HG03469 (cell line): ENCODE data around the gene FCER2.
"Not testable (repeated sequence)": the region's sequence is repeated elsewhere in the genome, so short reads cannot be mapped to it uniquely, and the experiment has no call there.

Source experiments
- ATAC-seq: cut with Tn5 transposase; IDR thresholded peaks from one replicate; pipeline ENCODE4 v1.9.1; 2021; ENCODE audit warnings: mild to moderate bottlenecking, moderate library complexity, moderate number of reproducible peaks; ENCODE audit not compliant: unreplicated experiment

Gene FCER2, protein sequence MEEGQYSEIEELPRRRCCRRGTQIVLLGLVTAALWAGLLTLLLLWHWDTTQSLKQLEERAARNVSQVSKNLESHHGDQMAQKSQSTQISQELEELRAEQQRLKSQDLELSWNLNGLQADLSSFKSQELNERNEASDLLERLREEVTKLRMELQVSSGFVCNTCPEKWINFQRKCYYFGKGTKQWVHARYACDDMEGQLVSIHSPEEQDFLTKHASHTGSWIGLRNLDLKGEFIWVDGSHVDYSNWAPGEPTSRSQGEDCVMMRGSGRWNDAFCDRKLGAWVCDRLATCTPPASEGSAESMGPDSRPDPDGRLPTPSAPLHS

DNA sequence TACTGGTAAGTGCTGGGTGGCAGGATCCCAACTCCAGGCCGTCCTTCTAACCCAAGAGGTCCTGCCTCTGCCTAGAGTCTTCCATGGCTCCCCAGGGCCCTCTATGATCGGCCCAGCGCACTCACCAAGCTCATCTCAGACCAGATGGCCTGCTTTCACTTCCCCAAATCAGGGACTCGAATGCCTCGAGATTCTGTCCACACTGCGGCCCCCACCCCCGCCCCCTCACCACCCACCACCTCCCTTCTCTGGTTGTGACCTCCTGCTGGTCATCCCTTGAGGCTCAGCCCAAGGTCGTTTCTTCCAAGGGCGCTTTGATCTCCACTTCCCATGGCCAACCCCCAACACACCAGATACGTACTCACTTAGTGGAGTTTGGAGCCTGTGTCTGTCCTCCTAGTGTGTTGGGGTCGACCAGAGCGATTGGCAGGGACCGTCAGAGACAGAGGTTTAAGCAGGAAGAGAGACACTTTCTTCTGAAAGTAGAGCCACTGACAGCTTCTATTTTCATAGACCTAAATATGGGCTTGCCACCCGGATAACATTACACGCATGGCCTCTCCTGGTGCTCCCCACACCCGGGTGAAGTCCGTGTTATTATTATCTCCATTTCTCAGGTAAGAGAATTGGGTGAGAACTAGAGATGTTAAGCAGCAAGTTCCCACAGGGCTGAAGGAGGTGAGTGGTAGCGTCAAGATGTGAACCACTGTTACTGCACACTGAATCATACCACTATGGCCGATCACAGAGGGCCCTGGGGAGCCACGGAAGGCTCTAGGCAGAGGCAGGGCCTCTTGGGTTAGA, at the start of gene FCER2:
Gene FCER2 (minus strand): TSS at position 478 of the 804 bp plus-strand sequence. CDS start 2,371 bp downstream, outside the sequence.
- ATAC-seq, result peak; percentile 33

DNA sequence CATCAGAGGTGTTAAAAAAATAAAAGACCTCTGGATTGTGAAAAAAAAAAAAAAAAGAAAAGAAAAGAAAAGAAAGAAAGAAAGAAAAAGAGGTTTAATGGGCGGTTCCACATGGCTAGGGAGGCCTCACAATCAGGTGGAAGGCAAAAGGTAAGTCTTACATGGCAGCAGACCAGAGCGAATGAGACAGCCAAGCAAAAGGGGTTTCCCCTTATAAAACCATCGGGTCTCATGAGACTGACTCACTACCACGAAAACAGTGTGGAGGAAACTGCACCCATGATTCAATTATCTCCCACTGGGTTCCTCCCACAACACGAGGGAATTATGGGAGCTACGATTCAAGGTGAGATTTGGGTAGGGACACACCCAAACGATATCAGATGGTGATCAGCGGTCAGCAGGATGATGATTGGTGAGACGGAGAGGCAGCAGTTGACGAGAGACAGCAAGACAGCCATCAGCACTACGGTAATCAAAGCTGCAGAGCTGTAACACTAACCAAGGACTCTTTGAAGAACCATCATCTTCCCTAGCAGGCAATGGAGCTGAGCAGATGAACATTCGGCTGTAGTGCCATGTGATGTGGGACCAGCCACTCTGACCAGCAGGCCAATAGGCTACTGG, 49.3 kb upstream of the FCER2 start:
- no peak for ATAC-seq

DNA sequence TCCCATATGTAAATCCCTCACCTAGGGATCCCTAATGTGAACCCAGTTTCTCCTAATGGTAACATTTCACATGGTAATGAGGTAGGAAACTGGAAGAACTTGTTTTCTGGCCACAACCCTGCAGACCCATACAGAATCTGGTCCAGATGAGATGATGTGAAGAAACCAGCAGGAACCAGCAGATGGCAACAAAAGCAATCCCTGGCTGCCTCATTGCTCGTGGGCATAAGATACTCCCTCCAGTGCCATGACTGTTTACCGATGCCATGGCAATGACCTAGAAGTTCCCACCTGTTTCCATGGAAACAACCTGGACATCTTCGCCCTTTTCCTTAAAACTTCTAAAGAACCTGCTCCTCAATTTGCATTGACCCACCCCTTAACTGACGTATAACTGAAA, 46.8 kb upstream of the FCER2 start:
- no peak for ATAC-seq

DNA sequence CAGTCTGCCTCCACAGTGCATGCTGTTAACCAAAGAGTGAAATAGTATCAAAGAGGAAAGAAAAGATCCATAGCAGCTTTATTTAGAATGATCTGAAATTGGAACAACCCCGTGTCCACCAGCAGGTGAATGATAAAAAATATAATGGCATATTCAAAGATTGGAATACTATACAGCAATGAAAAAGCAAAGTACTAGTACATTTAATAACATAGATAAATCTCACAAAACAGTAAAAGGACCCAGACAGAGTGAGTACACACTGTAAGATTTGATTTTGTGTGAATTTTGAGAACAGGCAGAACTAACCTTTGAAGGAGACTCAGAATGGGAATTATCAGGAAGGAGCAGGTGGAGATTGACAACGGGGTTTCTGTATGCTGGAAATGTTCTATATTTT, 46.2 kb upstream of the FCER2 start:
- no peak for ATAC-seq

DNA sequence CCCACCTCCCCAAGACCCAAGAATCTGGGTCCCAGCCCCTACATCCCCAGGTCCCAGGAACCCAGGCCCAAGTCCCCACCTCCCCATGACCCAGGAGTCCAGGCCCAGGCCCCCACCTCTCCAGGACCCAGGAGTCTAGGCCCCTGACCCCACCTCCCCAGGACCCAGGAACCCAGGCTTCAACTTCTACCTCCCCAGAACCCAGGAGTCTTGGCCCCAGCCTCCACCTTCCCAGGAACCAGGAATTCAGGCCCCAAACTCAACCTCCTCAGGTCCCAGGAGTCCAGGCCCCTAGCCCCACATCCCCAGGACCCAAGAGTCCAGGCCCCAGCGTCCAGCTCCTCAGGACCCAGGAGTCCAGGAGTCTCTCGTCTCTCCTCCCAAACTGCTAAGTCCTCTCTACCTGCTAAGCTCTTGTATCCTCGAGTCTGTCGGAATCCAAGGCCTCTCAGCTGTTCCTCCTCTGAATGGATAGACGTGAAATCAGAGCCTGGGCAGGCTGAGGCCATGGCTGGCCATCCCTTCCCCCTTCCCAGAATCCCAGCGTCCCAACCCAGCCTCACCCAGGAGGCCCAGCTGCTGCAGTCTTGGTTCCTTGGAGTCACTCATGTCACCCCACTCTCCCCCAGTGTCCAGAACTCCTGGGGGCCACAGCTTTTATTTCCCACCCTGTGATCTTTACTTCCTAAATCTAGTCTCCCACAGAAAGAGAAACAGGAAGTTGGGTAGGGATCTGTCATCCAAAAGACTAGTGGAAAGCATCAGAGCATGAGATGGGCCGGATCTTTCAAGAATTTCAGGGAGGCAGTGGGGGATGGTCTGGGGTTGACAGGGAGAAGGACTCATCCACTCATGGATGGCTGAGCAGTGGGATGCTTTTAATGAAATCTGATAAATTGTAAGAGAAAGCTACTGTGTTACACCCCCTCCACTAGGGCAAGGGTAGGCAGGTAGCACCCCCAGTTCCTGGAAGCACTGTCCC, 45.3 kb upstream of the FCER2 start, which contains the start of gene CD209:
Gene CD209 (minus strand): TSS at position 632 of the 982 bp plus-strand sequence. CDS start 23 bp downstream, at position 609.
- no peak for ATAC-seq

DNA sequence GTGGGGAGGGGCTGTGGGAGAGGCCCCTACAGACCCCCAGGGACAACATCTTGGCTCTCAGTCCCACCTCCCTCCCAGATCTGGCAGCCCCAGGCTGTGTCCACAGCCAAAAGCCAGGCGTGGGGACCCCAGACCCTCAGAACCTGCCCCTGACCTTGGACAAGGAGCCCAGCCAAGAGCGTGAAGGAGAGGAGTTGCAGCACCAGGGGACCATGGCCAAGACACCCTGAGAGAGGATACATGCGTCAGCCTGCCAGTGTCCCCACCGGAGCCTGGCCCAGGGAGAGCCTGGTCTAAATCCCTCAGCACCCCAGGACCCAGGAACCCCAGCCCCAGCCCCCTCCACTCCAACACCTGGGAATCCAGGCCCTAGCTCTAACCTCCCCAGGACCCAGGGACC, 44.4 kb upstream of the FCER2 start:
- not testable (repeated sequence) for ATAC-seq

DNA sequence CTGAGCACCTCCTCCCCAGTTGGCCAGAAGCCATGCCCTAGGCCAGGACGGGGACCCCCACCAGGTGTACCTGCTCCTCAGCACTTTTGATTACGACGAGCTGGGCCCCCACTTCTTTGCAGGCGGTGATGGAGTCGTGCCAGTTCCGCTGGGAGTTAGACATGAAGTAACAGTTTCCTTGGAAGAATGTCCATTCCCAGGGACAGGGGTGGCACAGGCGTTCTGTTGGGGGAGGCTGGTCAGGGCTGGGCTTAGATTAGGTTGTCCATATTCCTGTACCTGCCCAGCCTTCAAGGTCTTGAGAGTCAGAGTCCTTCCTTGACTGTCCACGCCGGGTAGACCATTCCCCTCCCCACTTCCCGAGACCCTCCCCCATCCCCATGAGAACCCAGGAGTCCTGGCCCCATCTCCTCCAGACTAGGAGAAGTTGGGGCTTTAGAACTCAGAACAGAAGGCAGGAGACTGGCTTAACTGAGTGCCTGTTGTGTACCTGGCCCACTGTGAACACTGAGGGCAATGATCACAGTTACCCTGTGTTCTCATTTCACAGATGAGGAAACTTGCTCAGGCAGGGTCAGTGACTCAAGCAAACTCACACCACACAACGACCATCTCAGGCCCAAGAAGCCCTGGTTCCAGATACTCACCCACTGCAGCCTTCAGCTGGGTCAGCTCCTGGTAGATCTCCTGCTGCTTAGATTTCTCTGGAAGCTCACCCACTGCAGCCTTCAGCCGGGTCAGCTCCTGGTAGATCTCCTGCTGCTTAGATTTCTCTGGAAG, 43.1 kb upstream of the FCER2 start:
- ATAC-seq, result no peak

DNA sequence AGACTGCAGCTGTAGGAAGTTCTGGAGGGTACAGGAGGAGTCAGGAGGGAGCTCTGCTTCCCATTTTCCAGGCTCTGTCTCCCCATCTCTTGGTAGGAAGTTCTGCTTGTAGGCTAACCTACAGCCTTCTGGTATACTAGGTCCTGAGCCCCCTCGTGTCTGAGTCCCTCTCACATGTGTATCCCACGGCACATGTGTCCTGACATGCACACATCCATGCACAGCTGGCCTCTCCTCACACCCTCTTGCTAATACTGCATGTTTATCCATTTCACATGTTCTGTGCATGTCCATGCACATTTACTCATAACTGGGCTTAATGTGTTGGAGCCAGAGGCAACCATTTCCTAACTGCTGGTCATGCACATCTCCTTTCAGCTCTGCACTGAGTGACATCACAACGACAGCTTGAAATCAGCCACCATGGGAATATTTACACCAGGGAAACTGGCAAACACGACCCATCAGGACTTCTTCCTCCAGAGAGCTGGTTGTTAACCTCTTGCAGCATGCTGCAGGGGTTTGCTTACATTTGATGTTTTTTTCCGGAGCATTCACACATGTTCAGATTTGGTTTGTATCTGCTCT, 42.4 kb upstream of the FCER2 start:
- no peak for ATAC-seq

DNA sequence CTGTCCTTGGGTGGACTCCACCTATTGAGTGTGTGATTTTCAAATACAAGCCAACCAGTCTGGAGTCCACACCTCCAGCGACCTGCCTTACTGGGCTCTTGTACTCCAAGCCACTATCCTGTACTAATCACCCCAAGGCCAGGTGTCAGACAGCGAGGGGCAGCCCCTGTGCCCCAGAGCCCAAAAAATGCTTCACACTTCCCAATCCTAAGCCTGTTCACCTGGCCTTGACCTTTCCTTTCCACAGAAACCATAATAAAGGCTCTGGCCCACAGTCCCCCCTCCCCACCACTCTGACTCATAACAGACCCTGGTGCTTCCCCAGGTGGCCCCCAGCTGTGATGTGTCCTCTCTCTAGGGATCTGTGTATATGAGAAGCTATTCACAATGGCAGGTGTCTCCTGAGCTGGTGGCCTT, 41.5 kb upstream of the FCER2 start:
- ATAC-seq, result no peak

DNA sequence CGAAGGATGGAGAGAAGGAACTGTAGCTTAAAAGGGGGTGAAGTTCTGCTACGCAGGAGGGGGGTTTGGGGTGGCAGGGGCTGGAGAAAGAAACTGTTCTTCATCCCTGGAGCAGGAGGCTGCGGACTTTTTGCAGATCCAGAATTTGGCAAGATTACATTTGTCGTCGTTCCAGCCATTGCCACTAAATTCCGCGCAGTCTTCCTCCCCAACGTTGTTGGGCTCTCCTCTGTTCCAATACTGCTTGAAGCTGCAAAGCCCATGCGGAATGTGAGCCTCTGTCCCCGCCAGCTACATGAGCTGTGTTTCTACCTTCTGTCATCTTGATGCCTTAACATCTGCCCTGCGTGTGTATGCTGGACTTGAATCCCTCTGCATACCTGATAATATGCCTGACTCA, 41.1 kb upstream of the FCER2 start:
- no peak for ATAC-seq

DNA sequence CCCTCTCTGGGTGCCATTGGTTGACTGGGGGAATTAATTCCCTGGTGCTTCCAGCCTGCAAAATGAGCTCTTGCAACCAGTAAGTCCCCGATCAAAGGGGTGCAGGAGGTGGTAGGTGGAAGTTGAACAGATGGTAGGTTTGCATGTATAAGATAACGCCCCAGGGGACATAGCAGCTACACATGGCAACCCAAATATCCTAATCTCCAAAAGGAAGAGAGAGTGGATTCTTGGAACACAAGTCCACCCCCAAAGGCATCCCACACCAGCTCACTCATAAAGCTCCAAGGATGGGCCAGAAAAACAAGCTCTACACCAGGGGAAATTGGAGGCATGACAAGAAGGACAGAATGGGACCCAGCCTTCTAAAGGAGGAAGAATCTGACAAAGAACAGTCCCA, 40.6 kb upstream of the FCER2 start:
- no peak for ATAC-seq

DNA sequence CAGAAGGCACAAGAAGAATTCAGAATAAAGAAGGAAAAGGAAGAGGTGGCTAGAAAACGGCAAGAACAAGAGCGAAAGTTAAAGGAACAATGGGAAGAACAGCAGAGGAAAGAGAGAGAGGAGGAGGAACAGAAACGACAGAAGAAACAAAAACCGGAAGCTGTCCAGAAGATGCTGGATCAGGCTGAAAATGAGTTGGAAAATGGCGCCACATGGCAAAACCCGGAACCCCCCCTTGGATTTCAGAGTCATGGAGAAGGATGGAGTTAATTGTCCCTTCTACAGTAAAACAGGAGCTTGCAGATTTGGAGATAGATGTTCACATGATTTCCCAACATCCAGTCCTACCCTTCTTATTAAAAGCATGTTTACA, 38.7 kb upstream of the FCER2 start:
- ATAC-seq, result no peak

DNA sequence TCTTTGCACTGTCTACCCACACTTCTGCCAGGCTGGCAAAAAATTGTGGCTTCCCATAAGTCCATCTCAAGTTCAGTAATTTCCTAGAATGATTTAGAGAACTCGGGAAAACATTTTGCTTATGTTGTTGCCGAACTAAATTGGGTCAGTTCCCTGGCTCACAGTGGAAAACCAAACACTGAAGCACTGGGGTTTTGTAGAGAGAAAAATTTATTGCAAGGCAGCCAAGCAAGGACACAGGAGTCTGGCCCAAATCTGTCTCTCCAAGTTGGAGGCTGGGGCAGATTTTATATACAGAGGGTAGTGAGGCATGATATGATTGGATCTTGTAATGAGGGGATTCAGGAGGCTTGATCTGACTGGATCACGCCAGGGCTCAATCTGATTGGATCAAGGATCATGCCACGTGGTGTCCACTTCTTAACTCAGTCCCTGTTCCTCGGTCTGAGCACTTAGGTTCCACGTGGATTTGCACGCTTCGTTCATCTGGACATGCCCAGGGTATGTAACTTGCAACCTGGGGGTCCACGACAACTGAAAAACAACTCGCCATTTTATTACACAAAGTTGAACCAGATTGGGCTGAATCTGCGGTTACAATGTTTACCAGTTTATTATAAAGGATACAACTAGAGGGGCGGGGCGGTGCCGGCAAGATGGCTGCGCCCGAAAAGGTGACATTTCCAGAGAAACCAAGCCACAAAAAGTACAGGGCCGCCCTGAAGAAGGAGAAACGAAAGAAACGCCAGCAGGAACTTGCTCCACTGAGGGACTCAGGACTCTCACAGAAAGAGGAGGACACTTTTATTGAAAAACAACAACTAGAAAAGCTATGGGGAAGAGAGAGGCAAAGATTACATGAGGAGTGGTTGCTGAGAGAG, 38.1 kb upstream of the FCER2 start:
- ATAC-seq, result no peak

DNA sequence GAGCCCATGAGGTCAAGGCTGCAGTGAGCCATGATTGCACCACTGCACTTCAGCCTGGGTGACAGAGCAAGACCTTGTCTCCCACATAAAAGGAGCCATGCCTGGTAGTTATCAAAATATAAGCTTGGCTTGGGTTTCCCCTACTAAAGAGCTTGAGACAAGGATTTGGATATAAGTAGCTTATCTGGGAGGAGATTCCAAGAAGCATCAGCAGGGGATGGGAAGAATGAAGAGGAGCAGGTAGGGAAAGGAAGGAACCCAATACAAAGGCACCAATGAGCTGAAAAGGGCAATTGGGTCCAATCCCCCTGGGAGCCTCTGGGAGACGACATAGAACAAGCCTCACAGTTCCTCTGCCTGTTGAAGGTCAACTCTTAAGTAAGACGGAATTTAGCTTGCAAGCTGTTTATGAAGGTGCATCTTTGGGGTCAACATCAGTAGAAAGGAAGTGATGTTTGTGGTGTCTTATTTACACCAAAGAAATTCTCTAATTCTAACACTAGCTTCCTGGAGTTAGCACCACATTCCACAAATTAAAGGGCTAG, 37.4 kb upstream of the FCER2 start:
- no peak for ATAC-seq

DNA sequence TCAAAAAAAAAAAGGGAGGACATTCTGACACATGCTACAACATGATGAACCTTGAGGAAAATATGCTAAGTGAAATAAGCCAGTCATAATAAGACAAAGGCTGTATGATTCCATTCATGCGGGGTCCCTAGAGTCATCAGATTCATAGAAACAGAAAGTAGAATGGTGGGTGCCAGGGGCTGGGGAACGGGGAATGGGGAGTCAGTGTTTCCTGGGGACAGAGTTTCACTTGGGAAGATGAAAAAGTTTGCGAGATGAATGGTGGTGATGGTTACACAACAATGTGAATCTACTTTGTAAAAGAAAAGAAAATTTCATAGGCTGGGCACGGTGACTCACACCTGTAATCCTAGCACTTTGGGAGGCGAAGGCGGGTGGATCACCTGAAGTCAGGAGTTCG, 36.1 kb upstream of the FCER2 start:
- ATAC-seq, result no peak

DNA sequence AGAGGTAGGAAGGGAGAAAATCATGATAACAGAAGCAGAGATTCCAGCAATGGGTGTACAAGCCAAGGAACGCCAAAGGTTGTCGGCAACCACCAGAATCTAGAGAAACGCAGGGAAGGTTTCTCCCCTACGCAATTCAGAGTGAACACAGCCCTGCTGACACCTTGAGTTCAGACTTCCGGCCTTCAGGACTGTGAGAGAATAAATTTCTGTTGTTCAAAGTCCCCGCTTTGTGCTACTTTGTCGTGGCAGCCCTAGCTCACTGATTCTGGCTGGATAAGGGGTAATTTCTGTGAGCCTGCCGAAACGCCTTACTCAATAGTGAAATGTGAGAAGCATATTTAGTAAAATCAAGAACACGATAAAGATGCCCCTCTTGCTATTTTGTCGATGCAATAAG, 35.3 kb upstream of the FCER2 start:
- no peak for ATAC-seq

DNA sequence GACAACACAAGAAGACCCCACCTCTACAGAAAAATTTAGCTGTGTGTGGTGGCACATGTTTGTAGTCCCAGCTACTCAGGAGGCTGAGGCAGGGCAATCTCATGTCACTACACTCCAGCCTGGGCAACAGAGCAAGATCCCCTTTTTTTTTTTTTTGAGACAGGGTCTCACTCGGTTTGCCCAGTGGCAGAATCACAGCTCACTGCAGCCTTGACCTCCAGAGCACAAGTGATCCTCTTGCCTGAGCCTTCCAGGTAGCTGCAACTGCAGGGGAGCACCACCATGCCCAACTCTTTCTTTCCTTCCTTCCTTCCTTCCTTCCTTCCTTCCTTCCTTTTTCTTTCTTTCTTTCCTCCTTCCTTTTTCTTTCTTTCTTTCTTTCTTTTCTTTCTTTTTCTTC, 34.2 kb upstream of the FCER2 start:
- no peak for ATAC-seq
